SU-DHL-6 (cell line): Measurements from ENCODE around the gene MAPT.

Source experiments
- H2AFZ ChIP-seq: fragments of 200-600 bp; sonication (generic); 2 replicates; pipeline ENCODE4 v1.6.1; 2014; ENCODE audit warnings: low read depth, mild to moderate bottlenecking, moderate library complexity, mixed read lengths, antibody characterized with exemption, low read length; ENCODE audit not compliant: severe bottlenecking
- H3F3A ChIP-seq: fragments of 200-600 bp; shearing (Covaris generic); 2 replicates; pipeline ENCODE4 v1.6.0; 2016; ENCODE audit warnings: antibody characterized with exemption, mild to moderate bottlenecking; ENCODE audit not compliant: insufficient read depth
- H3K27ac ChIP-seq: fragments of 200-600 bp; sonication (generic); 2 replicates; pipeline ENCODE4 v1.5.1; 2016; ENCODE audit warnings: low read depth, mild to moderate bottlenecking, low read length, moderate library complexity, mixed read lengths
- H3K27me3 ChIP-seq: fragments of 200-600 bp; sonication (generic), shearing (Covaris generic); 2 replicates; pipeline ENCODE4 v1.6.0; 2014; ENCODE audit warnings: mild to moderate bottlenecking, low read length
- H3K36me3 ChIP-seq: fragments of 200-600 bp; sonication (generic); 2 replicates; pipeline ENCODE4 v1.6.1; 2014; ENCODE audit warnings: mild to moderate bottlenecking, low read length, mixed read lengths
- H3K4me2 ChIP-seq: fragments of 300-600, 200-600 bp; shearing (Covaris generic), sonication (generic); 2 replicates; pipeline ENCODE4 v1.6.0; 2014; ENCODE audit warnings: low read length, low read depth, mild to moderate bottlenecking; ENCODE audit not compliant: poor library complexity, severe bottlenecking
- H3K4me3 ChIP-seq: fragments of 200-600 bp; sonication (generic); 2 replicates; pipeline ENCODE4 v1.5.1; 2014; ENCODE audit warnings: antibody characterized with exemption, low read length, mild to moderate bottlenecking, mixed read lengths; ENCODE audit not compliant: insufficient read depth, poor library complexity, severe bottlenecking
- H3K79me2 ChIP-seq: fragments of 200-600 bp; sonication (generic); 2 replicates; pipeline ENCODE4 v1.6.1; 2014; ENCODE audit warnings: mild to moderate bottlenecking, low read length, moderate library complexity; ENCODE audit not compliant: insufficient read depth
- H3K9ac ChIP-seq: fragments of 200-600 bp; sonication (generic); 2 replicates; pipeline ENCODE4 v1.7.0; 2014; ENCODE audit warnings: mild to moderate bottlenecking, low read length
- H3K9me2 ChIP-seq: fragments of 200-600 bp; sonication (generic); replicated peaks from 2 replicates; pipeline ENCODE4 v1.6.1; 2014; ENCODE audit warnings: low read length; ENCODE audit not compliant: insufficient read depth
- H3K9me3 ChIP-seq: fragments of 200-600 bp; sonication (generic); 2 replicates; pipeline ENCODE4 v1.6.1; 2014; ENCODE audit warnings: low read length, mixed read lengths; ENCODE audit not compliant: insufficient read depth
- H4K20me1 ChIP-seq: fragments of 200-600 bp; sonication (generic); 2 replicates; pipeline ENCODE4 v1.6.1; 2014; ENCODE audit warnings: low read depth, mild to moderate bottlenecking, antibody characterized with exemption, low read length, moderate library complexity, mixed read lengths
- CTCF ChIP-seq: fragments of 200-600 bp; sonication (generic); IDR thresholded peaks from one replicate; pipeline ENCODE4 v1.5.1; 2017; ENCODE audit warnings: antibody characterized with exemption, mild to moderate bottlenecking, low read length, moderate library complexity; ENCODE audit not compliant: insufficient read depth, poor library complexity, severe bottlenecking
- EZH2phosphoT487 ChIP-seq: fragments of 200-600 bp; sonication (generic), shearing (Covaris generic); conservative IDR thresholded peaks from 2 replicates; pipeline ENCODE4 v1.6.1; 2018; ENCODE audit warnings: mild to moderate bottlenecking, antibody characterized with exemption, low read length, moderate library complexity, mixed read lengths

MAPT gene

DNA sequence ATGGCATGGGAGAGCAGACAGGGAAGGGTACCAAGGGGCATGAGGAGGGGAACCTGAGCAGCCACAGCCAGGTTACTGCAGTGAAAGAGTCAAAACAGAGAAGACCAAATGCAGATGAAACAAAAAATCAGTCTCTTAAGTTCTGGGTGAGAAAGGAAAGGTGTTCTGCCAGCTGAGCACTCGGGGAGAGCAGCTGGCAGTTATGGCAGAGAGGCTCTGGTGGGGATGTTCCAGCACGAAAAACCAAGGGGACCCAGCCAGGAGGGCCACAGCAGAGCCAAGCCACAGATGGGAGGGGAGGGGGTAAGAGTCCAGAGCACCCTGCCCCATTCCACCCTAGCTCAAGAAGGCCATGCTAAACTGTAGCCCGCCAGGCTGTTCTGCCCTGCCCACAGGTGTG is 136.4 kb downstream of the MAPT start:
- no peak overlapping the region for H2AFZ ChIP-seq
- H3F3A ChIP-seq = no peaks in the 10 kb centered on the region
- H3K79me2 ChIP-seq = no peaks in the 10 kb centered on the region
- no peak overlapping the region for H3K4me2 ChIP-seq
- H3K36me3 ChIP-seq = peaks cover 7% of the 10 kb centered on the region; the same call in 1 of the 2 replicates
- H4K20me1 ChIP-seq = no peaks in the 10 kb centered on the region
- H3K9me2 ChIP-seq = no peaks in the 10 kb centered on the region
- no peak overlapping the region for H3K9ac ChIP-seq
- no peaks in the 10 kb centered on the region for H3K9me3 ChIP-seq
- no peak overlapping the region for H3K4me3 ChIP-seq
- TF ChIP-seq EZH2phosphoT487 (no peak), CTCF (no peak)
- H3K27me3 ChIP-seq = no peaks in the 10 kb centered on the region
- H3K27ac ChIP-seq = no peak overlapping the region

- Histone ChIP-seq H3K27ac (no peak overlapping the region), H3K9me3 (no peaks in the 10 kb centered on the region), H3K79me2 (no peaks in the 10 kb centered on the region), H3F3A (no peaks in the 10 kb centered on the region), H3K4me3 (no peak overlapping the region), H3K27me3 (no peaks in the 10 kb centered on the region), H3K36me3 (peaks cover 7% of the 10 kb centered on the region; the same call in 1 of the 2 replicates), H3K9ac (no peak overlapping the region), H3K4me2 (no peak overlapping the region), H2AFZ (no peak overlapping the region), H4K20me1 (no peaks in the 10 kb centered on the region), H3K9me2 (no peaks in the 10 kb centered on the region)
- TF ChIP-seq EZH2phosphoT487 (no peak), CTCF (no peak)
These were observed 137.1 kb downstream of the MAPT start for GRCh38 chr17:46031440-46031839.

GRCh38 chr17:46031920-46032319 is 137.6 kb downstream of the MAPT start:
- Histone ChIP-seq H3K9me3 (no peaks in the 10 kb centered on the region), H2AFZ (no peak overlapping the region), H3K36me3 (peaks cover 7% of the 10 kb centered on the region; the same call in 1 of the 2 replicates), H3K27ac (no peak overlapping the region), H3K79me2 (no peaks in the 10 kb centered on the region), H3K4me2 (no peak overlapping the region), H3K4me3 (no peak overlapping the region), H3K27me3 (no peaks in the 10 kb centered on the region), H3K9me2 (no peaks in the 10 kb centered on the region), H4K20me1 (no peaks in the 10 kb centered on the region), H3F3A (no peaks in the 10 kb centered on the region), H3K9ac (no peak overlapping the region)
- TF ChIP-seq CTCF = no peak
- TF ChIP-seq EZH2phosphoT487 = no peak
